KOPT-K1 (cell line): ENCODE data around the gene LRRC4C.
"Not testable (repeated sequence)": the region's sequence is repeated elsewhere in the genome, so short reads cannot be mapped to it uniquely, and the experiment has no call there.

ENCODE experiments used
- H3K27ac ChIP-seq: fragments of 200-600 bp; sonication (generic); 2 replicates; pipeline ENCODE4 v1.5.1; 2016; ENCODE audit warnings: antibody characterized with exemption, mild to moderate bottlenecking, low read depth, low read length; ENCODE audit not compliant: poor library complexity, severe bottlenecking
- H3K36me3 ChIP-seq: fragments of 200-600 bp; sonication (generic); 2 replicates; pipeline ENCODE4 v1.5.1; 2017; ENCODE audit warnings: antibody characterized with exemption, mild to moderate bottlenecking, low read length, moderate library complexity; ENCODE audit not compliant: insufficient read depth
- H3K9me3 ChIP-seq: fragments of 200-600 bp; sonication (generic); 2 replicates; pipeline ENCODE4 v1.5.1; 2017; ENCODE audit warnings: antibody characterized with exemption, low read length, mild to moderate bottlenecking; ENCODE audit not compliant: insufficient read depth, poor library complexity, severe bottlenecking

LRRC4C gene

DNA sequence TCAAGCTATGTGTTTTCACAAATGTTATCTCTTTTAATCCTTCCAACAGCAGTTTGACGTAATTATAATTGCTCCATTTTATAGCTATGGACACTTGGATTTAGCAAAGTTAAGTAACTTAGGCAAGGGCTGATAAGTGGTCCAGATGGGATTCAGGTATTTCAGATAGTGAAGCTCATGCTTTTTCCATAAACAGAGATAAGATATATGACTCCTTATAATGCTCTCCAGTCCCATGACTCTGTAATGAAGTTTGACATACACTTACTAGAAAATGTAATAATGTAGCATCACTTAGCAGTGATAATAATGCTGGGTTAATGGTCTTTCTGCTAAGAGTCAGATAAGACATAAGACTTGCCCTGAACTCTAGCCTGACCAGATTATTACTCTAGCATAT is 892.1 kb downstream of the LRRC4C start:
- Histone ChIP-seq H3K36me3 (no peaks in the 10 kb centered on the region), H3K27ac (no peak overlapping the region), H3K9me3 (no peaks in the 10 kb centered on the region)

- no peaks in the 10 kb centered on the region for H3K36me3 ChIP-seq
- no peak overlapping the region for H3K27ac ChIP-seq
- no peaks in the 10 kb centered on the region for H3K9me3 ChIP-seq
Measured at GRCh38 chr11:40544162-40544561, 915.3 kb downstream of the LRRC4C start.

DNA sequence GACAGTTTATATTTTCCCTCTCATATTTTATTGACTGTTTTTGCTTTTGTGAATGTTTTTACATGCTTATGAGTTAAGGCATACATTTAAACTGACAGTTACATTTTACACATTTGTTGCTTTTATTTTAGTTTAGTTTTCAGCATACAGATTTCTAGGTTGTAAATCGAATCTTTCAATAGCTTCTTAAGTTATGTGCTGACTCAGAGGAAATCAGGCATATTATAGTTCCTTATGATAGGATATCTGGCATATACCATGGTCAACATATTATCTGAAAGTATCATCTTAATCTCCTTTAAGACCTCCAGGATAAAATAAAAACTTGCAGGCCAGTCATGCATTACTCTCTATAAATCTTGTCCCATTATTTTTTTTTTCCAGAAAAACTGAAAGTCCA is 916.6 kb downstream of the LRRC4C start:
- Histone ChIP-seq H3K27ac (no peak overlapping the region), H3K36me3 (no peaks in the 10 kb centered on the region), H3K9me3 (no peaks in the 10 kb centered on the region)

GRCh38 chr11:40537734-40538133 is 921.7 kb downstream of the LRRC4C start:
- Histone ChIP-seq H3K27ac (no peak overlapping the region), H3K36me3 (no peaks in the 10 kb centered on the region), H3K9me3 (no peaks in the 10 kb centered on the region)

DNA sequence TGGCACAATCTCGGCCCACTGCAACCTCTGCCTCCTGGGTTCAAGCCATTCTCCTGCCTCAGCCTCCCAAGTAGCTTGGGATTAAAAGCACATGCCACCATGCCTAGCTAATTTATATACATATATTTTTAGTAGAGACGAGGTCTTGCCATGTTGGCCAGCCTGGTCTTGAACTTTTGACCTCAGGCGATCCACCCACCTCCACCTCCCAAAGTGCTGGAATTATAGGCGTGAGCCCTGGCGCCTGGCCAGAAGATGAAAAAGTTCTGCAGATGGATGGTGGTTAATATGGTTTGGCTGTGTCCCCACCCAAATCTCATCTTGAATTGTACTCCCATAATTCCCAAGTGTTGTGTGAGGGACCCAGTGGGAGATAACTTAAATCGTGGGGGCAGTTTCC is 937.4 kb downstream of the LRRC4C start:
- H3K36me3 ChIP-seq, H3K27ac ChIP-seq, H3K9me3 ChIP-seq: not testable (repeated sequence)

DNA sequence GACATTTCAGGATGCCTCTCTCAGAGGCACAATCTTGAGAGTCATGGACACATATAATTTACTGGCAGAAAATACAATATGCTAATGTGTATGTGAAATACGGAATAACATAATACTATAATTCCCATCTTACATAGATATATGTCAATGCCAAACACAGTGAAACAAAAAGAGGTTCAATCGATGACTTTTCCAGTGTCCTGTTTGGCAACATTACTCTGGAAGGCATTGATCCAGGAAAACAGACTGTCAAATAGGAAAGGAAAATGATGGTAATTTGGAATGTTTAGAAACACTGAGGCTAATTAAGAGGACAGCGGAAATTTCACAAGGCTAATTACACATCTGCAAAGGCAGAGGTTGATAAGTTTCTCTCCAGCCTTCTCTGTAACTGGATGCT is 942.3 kb downstream of the LRRC4C start:
- no peak overlapping the region for H3K27ac ChIP-seq

GRCh38 chr11:40514124-40514523 is 945.3 kb downstream of the LRRC4C start:
- Histone ChIP-seq H3K27ac (no peak overlapping the region), H3K9me3 (no peaks in the 10 kb centered on the region), H3K36me3 (no peaks in the 10 kb centered on the region)

More for the DNA sequence above, 942.3 kb downstream of the LRRC4C start:
- Histone ChIP-seq H3K9me3 (no peaks in the 10 kb centered on the region), H3K36me3 (no peaks in the 10 kb centered on the region)

DNA sequence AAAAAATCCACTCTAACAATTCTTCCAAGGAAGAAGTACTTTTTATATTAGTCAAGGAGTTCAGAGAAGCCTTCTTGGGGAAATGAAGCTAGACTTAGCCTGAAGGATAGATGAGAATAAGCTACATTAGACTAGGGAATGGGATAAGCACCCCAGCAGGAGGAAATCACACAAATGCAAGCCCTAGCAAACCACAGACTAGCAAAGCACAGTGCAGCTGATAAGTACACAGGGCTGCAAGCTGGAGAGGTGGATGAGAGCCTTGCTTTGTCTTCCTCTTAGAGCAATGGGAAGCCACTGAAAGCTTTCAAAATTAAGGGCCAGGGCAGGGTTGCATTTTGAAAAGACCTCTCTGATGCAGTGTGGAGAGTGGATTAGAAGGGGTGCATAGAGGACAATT is 946.2 kb downstream of the LRRC4C start:
- Histone ChIP-seq H3K9me3 (no peaks in the 10 kb centered on the region), H3K36me3 (no peaks in the 10 kb centered on the region), H3K27ac (no peak overlapping the region)

GRCh38 chr11:40508303-40508702 is 951.1 kb downstream of the LRRC4C start:
- no peaks in the 10 kb centered on the region for H3K9me3 ChIP-seq
- H3K27ac ChIP-seq: no peak overlapping the region
- H3K36me3 ChIP-seq: no peaks in the 10 kb centered on the region

GRCh38 chr11:40506226-40506625 is 953.2 kb downstream of the LRRC4C start:
- no peaks in the 10 kb centered on the region for H3K9me3 ChIP-seq
- H3K27ac ChIP-seq: no peak overlapping the region
- H3K36me3 ChIP-seq: no peaks in the 10 kb centered on the region

DNA sequence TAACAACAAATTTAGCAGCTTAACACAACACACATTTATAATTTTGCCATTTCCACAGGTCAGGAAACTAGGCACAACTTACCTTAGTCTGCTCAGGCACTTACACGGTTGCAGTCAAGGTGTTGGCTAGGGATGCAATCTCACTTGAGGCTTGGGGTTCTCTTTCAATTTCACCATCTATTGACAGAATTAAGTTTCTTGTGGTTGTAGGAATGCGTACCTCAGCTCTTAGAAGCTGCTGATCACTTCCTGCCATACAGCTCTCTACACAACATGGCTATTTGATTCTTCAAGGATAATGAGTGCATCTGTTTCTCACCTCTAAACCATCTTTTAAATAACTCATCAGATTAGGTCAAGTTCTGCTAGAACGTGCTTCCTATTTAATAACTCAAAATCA is 968.1 kb downstream of the LRRC4C start:
- no peaks in the 10 kb centered on the region for H3K9me3 ChIP-seq
- H3K36me3 ChIP-seq: no peaks in the 10 kb centered on the region
- H3K27ac ChIP-seq: no peak overlapping the region

GRCh38 chr11:40467771-40468170 is 991.7 kb downstream of the LRRC4C start:
- Histone ChIP-seq H3K9me3 (no peaks in the 10 kb centered on the region), H3K36me3 (no peaks in the 10 kb centered on the region), H3K27ac (no peak overlapping the region)

GRCh38 chr11:40445391-40445790 is 1014.1 kb downstream of the LRRC4C start:
- Histone ChIP-seq H3K27ac (no peak overlapping the region), H3K9me3 (no peaks in the 10 kb centered on the region), H3K36me3 (no peaks in the 10 kb centered on the region)

DNA sequence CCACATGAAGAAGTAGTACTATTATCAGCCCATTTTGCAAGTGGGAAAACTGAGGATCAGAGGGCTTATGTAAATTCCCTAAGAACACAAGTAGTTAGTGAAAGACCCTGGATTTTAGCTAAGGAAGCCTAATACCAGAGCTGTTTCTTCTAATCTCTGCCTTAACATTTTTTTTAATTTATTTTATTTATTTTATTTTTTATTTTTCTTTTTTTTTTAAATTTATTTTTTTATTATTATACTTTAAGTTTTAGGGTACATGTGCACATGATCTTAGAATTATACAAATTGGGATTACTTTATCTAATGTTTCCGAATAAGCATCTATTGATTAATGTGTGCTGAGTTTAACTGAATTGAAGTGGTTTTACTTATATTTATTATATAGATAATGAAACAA is 1015.3 kb downstream of the LRRC4C start:
- Histone ChIP-seq H3K9me3 (no peaks in the 10 kb centered on the region), H3K27ac (no peak overlapping the region), H3K36me3 (no peaks in the 10 kb centered on the region)

GRCh38 chr11:40435344-40435743 is 1024.1 kb downstream of the LRRC4C start:
- H3K36me3 ChIP-seq: no peaks in the 10 kb centered on the region
- no peak overlapping the region for H3K27ac ChIP-seq
- no peaks in the 10 kb centered on the region for H3K9me3 ChIP-seq

GRCh38 chr11:40434926-40435325 is 1024.5 kb downstream of the LRRC4C start:
- Histone ChIP-seq H3K36me3 (no peaks in the 10 kb centered on the region), H3K27ac (no peak overlapping the region), H3K9me3 (no peaks in the 10 kb centered on the region)

- Histone ChIP-seq H3K36me3 (no peaks in the 10 kb centered on the region), H3K9me3 (no peaks in the 10 kb centered on the region), H3K27ac (no peak overlapping the region)
Measured at GRCh38 chr11:40432358-40432757, 1027.1 kb downstream of the LRRC4C start.
